ENCODE results near the gene BMPR2.

The BMPR2 gene

GRCh38 chr2:202454536-202454935, 78.4 kb downstream of the BMPR2 start:
- 67% methylated on average over 2 of the region's 3 CpGs for WGBS
- Histone ChIP-seq H4K91ac (ENCODE audit: low read length) (no peak overlapping the region), H3K4me3 (ENCODE audit: insufficient read depth in 1 of 2, low read depth in 1 of 2, low read length in 2 of 2) (no peak overlapping the region), H3K23ac (ENCODE audit: low read length in 2 of 2) (no peak overlapping the region), H2BK120ac (ENCODE audit: low read depth, low read length) (no peak overlapping the region), H3K4ac (ENCODE audit: low read depth in 1 of 2, low read length in 2 of 2) (no peak overlapping the region), H3K9ac (ENCODE audit: low read length) (no peak overlapping the region), H3K9me3 (ENCODE audit: control insufficient read depth, low read length) (no peaks in the 10 kb centered on the region), H3K27me3 (ENCODE audit: control insufficient read depth in 1 of 2, insufficient read depth in 1 of 2, low read length in 2 of 2) (no peaks in the 10 kb centered on the region), H3K79me1 (replicated peaks; ENCODE audit: low read length, poor library complexity, severe bottlenecking) (peaks cover 14% of the 10 kb centered on the region), H3K4me2 (ENCODE audit: low read length, poor library complexity, severe bottlenecking) (no peak overlapping the region), H2BK12ac (ENCODE audit: low read length in 2 of 2) (no peak overlapping the region), H3K18ac (ENCODE audit: low read depth in 1 of 2, low read length in 2 of 2) (peak overlapping the region; percentile 43 to 80), H2BK5ac (ENCODE audit: low read depth, low read length, poor library complexity, severe bottlenecking) (no peak overlapping the region), H3K4me1 (ENCODE audit: control insufficient read depth, insufficient read depth, low read depth, low read length) (no peaks in the 10 kb centered on the region), H2AFZ (ENCODE audit: low read depth, low read length) (no peak overlapping the region), H2AK5ac (ENCODE audit: low read length, severe bottlenecking) (no peak overlapping the region), H3K27ac (ENCODE audit: low read length, poor library complexity, severe bottlenecking) (no peak overlapping the region), H3K36me3 (ENCODE audit: control insufficient read depth in 1 of 2, insufficient read depth in 2 of 2, low read depth in 1 of 2, low read length in 2 of 2) (peaks cover 0 to 6% of the 10 kb centered on the region in 2 experiments), H4K8ac (ENCODE audit: low read length) (no peak overlapping the region), H2BK15ac (ENCODE audit: low read depth, poor library complexity, severe bottlenecking) (no peak overlapping the region), H3K14ac (ENCODE audit: low read length in 2 of 2) (no peak overlapping the region)
- peak; percentile 26 for DNase-seq

DNA sequence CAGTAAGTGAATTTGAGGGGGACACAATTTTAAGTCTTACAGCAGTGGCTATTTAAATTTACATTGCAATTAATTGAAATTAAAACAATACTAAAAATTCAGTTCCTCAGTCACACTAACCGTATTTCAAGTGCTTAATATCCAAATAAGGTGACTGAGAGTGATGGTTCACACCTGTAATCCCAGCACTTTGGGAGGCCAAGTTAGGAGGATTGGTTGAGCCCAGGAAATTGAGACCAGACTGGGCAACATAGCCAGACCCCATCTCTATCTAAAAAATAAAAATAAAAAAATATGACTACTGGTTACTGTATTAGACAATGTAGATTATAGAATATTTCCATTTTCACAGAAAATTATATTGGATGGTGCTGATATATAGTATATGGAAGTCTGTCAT, 79.0 kb downstream of the BMPR2 start:
- 100% methylated on average over 1 of the region's 1 CpG for WGBS
- no peak overlapping the region for H3K14ac ChIP-seq (ENCODE audit: low read length in 2 of 2)
- H3K23ac ChIP-seq (ENCODE audit: low read length in 2 of 2) = no peak overlapping the region
- peaks cover 0 to 6% of the 10 kb centered on the region in 2 experiments for H3K36me3 ChIP-seq (ENCODE audit: control insufficient read depth in 1 of 2, insufficient read depth in 2 of 2, low read depth in 1 of 2, low read length in 2 of 2)
- H3K79me1 ChIP-seq (replicated peaks; ENCODE audit: low read length, poor library complexity, severe bottlenecking) = peaks cover 13% of the 10 kb centered on the region
- no peak overlapping the region for H3K18ac ChIP-seq (ENCODE audit: low read depth in 1 of 2, low read length in 2 of 2)
- no peak overlapping the region for H4K91ac ChIP-seq (ENCODE audit: low read length)
- H3K27me3 ChIP-seq (ENCODE audit: control insufficient read depth in 1 of 2, insufficient read depth in 1 of 2, low read length in 2 of 2) = no peaks in the 10 kb centered on the region
- no peak overlapping the region for H2BK15ac ChIP-seq (ENCODE audit: low read depth, poor library complexity, severe bottlenecking)
- no peak overlapping the region for H2BK12ac ChIP-seq (ENCODE audit: low read length in 2 of 2)
- H2BK5ac ChIP-seq (ENCODE audit: low read depth, low read length, poor library complexity, severe bottlenecking) = no peak overlapping the region
- no peak overlapping the region for H3K4me3 ChIP-seq (ENCODE audit: insufficient read depth in 1 of 2, low read depth in 1 of 2, low read length in 2 of 2)
- H2AFZ ChIP-seq (ENCODE audit: low read depth, low read length) = no peak overlapping the region
- H2AK5ac ChIP-seq (ENCODE audit: low read length, severe bottlenecking) = no peak overlapping the region
- H3K4ac ChIP-seq (ENCODE audit: low read depth in 1 of 2, low read length in 2 of 2) = no peak overlapping the region
- no peak overlapping the region for H2BK120ac ChIP-seq (ENCODE audit: low read depth, low read length)
- H3K4me1 ChIP-seq (ENCODE audit: control insufficient read depth, insufficient read depth, low read depth, low read length) = no peaks in the 10 kb centered on the region
- no peak for DNase-seq
- no peak overlapping the region for H3K9ac ChIP-seq (ENCODE audit: low read length)
- no peaks in the 10 kb centered on the region for H3K9me3 ChIP-seq (ENCODE audit: control insufficient read depth, low read length)
- no peak overlapping the region for H3K4me2 ChIP-seq (ENCODE audit: low read length, poor library complexity, severe bottlenecking)
- no peak overlapping the region for H3K27ac ChIP-seq (ENCODE audit: low read length, poor library complexity, severe bottlenecking)
- no peak overlapping the region for H4K8ac ChIP-seq (ENCODE audit: low read length)

- Histone ChIP-seq H2AK5ac (ENCODE audit: low read length, severe bottlenecking) (no peak overlapping the region), H4K91ac (ENCODE audit: low read length) (no peak overlapping the region), H3K9me3 (ENCODE audit: control insufficient read depth, low read length) (no peaks in the 10 kb centered on the region)
Observed at GRCh38 chr2:202460119-202460518, 84.0 kb downstream of the BMPR2 start.

GRCh38 chr2:202479090-202479489, 103.0 kb downstream of the BMPR2 start:
- no peak overlapping the region for H2BK15ac ChIP-seq (ENCODE audit: low read depth, poor library complexity, severe bottlenecking)
- H4K8ac ChIP-seq (ENCODE audit: low read length) = no peak overlapping the region
- no peak overlapping the region for H3K9ac ChIP-seq (ENCODE audit: low read length)
- no peak overlapping the region for H4K91ac ChIP-seq (ENCODE audit: low read length)
- H2AFZ ChIP-seq (ENCODE audit: low read depth, low read length) = no peak overlapping the region
- H3K4me3 ChIP-seq (ENCODE audit: insufficient read depth in 1 of 2, low read depth in 1 of 2, low read length in 2 of 2) = no peak overlapping the region
- H2BK12ac ChIP-seq (ENCODE audit: low read length in 2 of 2) = no peak overlapping the region
- no peak overlapping the region for H3K4me2 ChIP-seq (ENCODE audit: low read length, poor library complexity, severe bottlenecking)
- H3K14ac ChIP-seq (ENCODE audit: low read length in 2 of 2) = no peak overlapping the region
- WGBS = 80% methylated on average over 1 of the region's 1 CpG
- H2AK5ac ChIP-seq (ENCODE audit: low read length, severe bottlenecking) = no peak overlapping the region
- no peak overlapping the region for H2BK5ac ChIP-seq (ENCODE audit: low read depth, low read length, poor library complexity, severe bottlenecking)
- no peaks in the 10 kb centered on the region for H3K4me1 ChIP-seq (ENCODE audit: control insufficient read depth, insufficient read depth, low read depth, low read length)
- no peak overlapping the region for H3K27ac ChIP-seq (ENCODE audit: low read length, poor library complexity, severe bottlenecking)
- H3K9me3 ChIP-seq (ENCODE audit: control insufficient read depth, low read length) = no peaks in the 10 kb centered on the region
- peaks cover 12% of the 10 kb centered on the region for H3K79me1 ChIP-seq (replicated peaks; ENCODE audit: low read length, poor library complexity, severe bottlenecking)
- no peaks in the 10 kb centered on the region for H3K27me3 ChIP-seq (ENCODE audit: control insufficient read depth in 1 of 2, insufficient read depth in 1 of 2, low read length in 2 of 2)
- H3K18ac ChIP-seq (ENCODE audit: low read depth in 1 of 2, low read length in 2 of 2) = no peak overlapping the region
- no peak overlapping the region for H2BK120ac ChIP-seq (ENCODE audit: low read depth, low read length)
- no peak overlapping the region for H3K4ac ChIP-seq (ENCODE audit: low read depth in 1 of 2, low read length in 2 of 2)
- DNase-seq = no peak
- H3K36me3 ChIP-seq (ENCODE audit: control insufficient read depth in 1 of 2, insufficient read depth in 2 of 2, low read depth in 1 of 2, low read length in 2 of 2) = peaks cover 0 to 3% of the 10 kb centered on the region in 2 experiments
- no peak overlapping the region for H3K23ac ChIP-seq (ENCODE audit: low read length in 2 of 2)

More at GRCh38 chr2:202460119-202460518, 84.0 kb downstream of the BMPR2 start:
- Histone ChIP-seq H3K23ac (ENCODE audit: low read length in 2 of 2) (no peak overlapping the region), H3K27ac (ENCODE audit: low read length, poor library complexity, severe bottlenecking) (no peak overlapping the region), H3K14ac (ENCODE audit: low read length in 2 of 2) (no peak overlapping the region), H2BK12ac (ENCODE audit: low read length in 2 of 2) (no peak overlapping the region), H3K79me1 (replicated peaks; ENCODE audit: low read length, poor library complexity, severe bottlenecking) (peaks cover 11% of the 10 kb centered on the region), H3K4me1 (ENCODE audit: control insufficient read depth, insufficient read depth, low read depth, low read length) (no peaks in the 10 kb centered on the region), H2BK120ac (ENCODE audit: low read depth, low read length) (no peak overlapping the region), H2BK5ac (ENCODE audit: low read depth, low read length, poor library complexity, severe bottlenecking) (no peak overlapping the region), H3K27me3 (ENCODE audit: control insufficient read depth in 1 of 2, insufficient read depth in 1 of 2, low read length in 2 of 2) (no peaks in the 10 kb centered on the region), H3K36me3 (ENCODE audit: control insufficient read depth in 1 of 2, insufficient read depth in 2 of 2, low read depth in 1 of 2, low read length in 2 of 2) (peaks cover 5 to 6% of the 10 kb centered on the region in 2 experiments), H3K9ac (ENCODE audit: low read length) (no peak overlapping the region), H4K8ac (ENCODE audit: low read length) (no peak overlapping the region), H3K4me3 (ENCODE audit: insufficient read depth in 1 of 2, low read depth in 1 of 2, low read length in 2 of 2) (no peak overlapping the region), H2AFZ (ENCODE audit: low read depth, low read length) (no peak overlapping the region), H3K18ac (ENCODE audit: low read depth in 1 of 2, low read length in 2 of 2) (no peak overlapping the region), H2BK15ac (ENCODE audit: low read depth, poor library complexity, severe bottlenecking) (no peak overlapping the region), H3K4ac (ENCODE audit: low read depth in 1 of 2, low read length in 2 of 2) (no peak overlapping the region), H3K4me2 (ENCODE audit: low read length, poor library complexity, severe bottlenecking) (no peak overlapping the region)
- no peak for DNase-seq
- WGBS = 100% methylated on average over 2 of the region's 2 CpGs

Measured in mesenchymal stem cell (in vitro differentiated cells and primary cell).